Mucosa of rectum (tissue), 2 donors: Measurements from ENCODE around the gene CCDC93.
"Not testable (repeated sequence)": the region's sequence is repeated elsewhere in the genome, so short reads cannot be mapped to it uniquely, and the experiment has no call there.

ENCODE experiments used
- H3K27ac ChIP-seq, 2 donors: one replicate each; pipeline ENCODE4 v1.7.0; 2013; ENCODE audit warnings: inconsistent platforms in 2 of 2, low read depth in 2 of 2, low read length in 2 of 2
- H3K27me3 ChIP-seq, 2 donors: one replicate each; pipeline ENCODE4 v1.7.0; 2013; ENCODE audit warnings: low read length in 2 of 2; ENCODE audit not compliant: control insufficient read depth in 2 of 2, insufficient read depth in 2 of 2
- H3K36me3 ChIP-seq, 2 donors: one replicate each; pipeline ENCODE4 v1.7.0; 2013; ENCODE audit warnings: low read length in 2 of 2; ENCODE audit not compliant: control insufficient read depth in 2 of 2, insufficient read depth in 2 of 2
- H3K4me1 ChIP-seq, 2 donors: one replicate each; pipeline ENCODE4 v1.7.0; 2013; ENCODE audit warnings: low read length in 2 of 2, mild to moderate bottlenecking in 1 of 2; ENCODE audit not compliant: control insufficient read depth in 2 of 2, insufficient read depth in 2 of 2
- H3K4me3 ChIP-seq, 2 donors: one replicate each; pipeline ENCODE4 v1.7.0; 2013; ENCODE audit warnings: low read length in 2 of 2
- H3K9ac ChIP-seq, 2 donors: one replicate each; pipeline ENCODE4 v1.7.0; 2013; ENCODE audit warnings: low read length in 2 of 2, low read depth in 1 of 2, mild to moderate bottlenecking in 1 of 2
- H3K9me3 ChIP-seq, 2 donors: one replicate each; pipeline ENCODE4 v1.7.0; 2013; ENCODE audit warnings: low read length in 2 of 2; ENCODE audit not compliant: control insufficient read depth in 2 of 2
- donor health status: healthy.
- donor health status: Normal muscosa, but diverticular disease.

The CCDC93 gene

GRCh38 chr2:117933884-117934354, 80.0 kb downstream of the CCDC93 start:
- Histone ChIP-seq H3K9ac (no peak overlapping the region), H3K36me3 (peaks cover 81 to 92% of the 10 kb centered on the region in 2 donors)

GRCh38 chr2:117931978-117932377, 81.9 kb downstream of the CCDC93 start:
- Histone ChIP-seq H3K9me3 (no peaks in the 10 kb centered on the region), H3K36me3 (peaks cover 66 to 76% of the 10 kb centered on the region in 2 donors), H3K27me3 (no peaks in the 10 kb centered on the region), H3K4me1 (no peaks in the 10 kb centered on the region), H3K27ac (no peak overlapping the region), H3K4me3 (no peak overlapping the region), H3K9ac (no peak overlapping the region)

More at GRCh38 chr2:117933884-117934354, 80.0 kb downstream of the CCDC93 start:
- Histone ChIP-seq H3K27me3 (no peaks in the 10 kb centered on the region), H3K4me3 (no peak overlapping the region), H3K4me1 (no peaks in the 10 kb centered on the region), H3K9me3 (no peaks in the 10 kb centered on the region), H3K27ac (no peak overlapping the region)

- Histone ChIP-seq H3K4me1 (no peaks in the 10 kb centered on the region), H3K27ac (no peak overlapping the region), H3K4me3 (no peak overlapping the region), H3K9ac (no peak overlapping the region), H3K36me3 (peaks cover 61 to 69% of the 10 kb centered on the region in 2 donors), H3K27me3 (no peaks in the 10 kb centered on the region), H3K9me3 (no peaks in the 10 kb centered on the region)
These were observed 82.6 kb downstream of the CCDC93 start for GRCh38 chr2:117931266-117931665.

GRCh38 chr2:117930775-117931174, 83.1 kb downstream of the CCDC93 start:
- no peak overlapping the region for H3K27ac ChIP-seq
- H3K27me3 ChIP-seq, result no peaks in the 10 kb centered on the region
- no peak overlapping the region for H3K4me3 ChIP-seq
- peaks cover 59 to 65% of the 10 kb centered on the region in 2 donors for H3K36me3 ChIP-seq
- no peak overlapping the region for H3K9ac ChIP-seq
- H3K4me1 ChIP-seq, result no peaks in the 10 kb centered on the region
- no peaks in the 10 kb centered on the region for H3K9me3 ChIP-seq

- not testable (repeated sequence) for H3K27me3 ChIP-seq, H3K9me3 ChIP-seq, H3K4me3 ChIP-seq, H3K4me1 ChIP-seq, H3K9ac ChIP-seq, H3K27ac ChIP-seq
- peaks cover 49 to 50% of the 10 kb centered on the region in 2 donors for H3K36me3 ChIP-seq
These were observed 90.4 kb downstream of the CCDC93 start for GRCh38 chr2:117923471-117923870.

- H3K27me3 ChIP-seq, result no peaks in the 10 kb centered on the region
- no peak overlapping the region for H3K9ac ChIP-seq
- peaks cover 68% of the 10 kb centered on the region in 2 donors for H3K36me3 ChIP-seq
- no peaks in the 10 kb centered on the region for H3K9me3 ChIP-seq
- H3K4me3 ChIP-seq, result no peak overlapping the region
- H3K4me1 ChIP-seq, result no peaks in the 10 kb centered on the region
- H3K27ac ChIP-seq, result no peak overlapping the region
These were observed 92.3 kb downstream of the CCDC93 start for GRCh38 chr2:117921520-117921919.

GRCh38 chr2:117918608-117919007, 95.3 kb downstream of the CCDC93 start:
- Histone ChIP-seq H3K36me3 (peaks cover 70 to 71% of the 10 kb centered on the region in 2 donors), H3K9ac (no peak overlapping the region), H3K4me1 (no peaks in the 10 kb centered on the region), H3K27me3 (no peaks in the 10 kb centered on the region), H3K4me3 (no peak overlapping the region), H3K9me3 (no peaks in the 10 kb centered on the region), H3K27ac (no peak overlapping the region)

GRCh38 chr2:117917223-117917917, 96.5 kb downstream of the CCDC93 start:
- Histone ChIP-seq H3K9ac (no peak overlapping the region), H3K27me3 (no peaks in the 10 kb centered on the region), H3K36me3 (peaks cover 58 to 60% of the 10 kb centered on the region in 2 donors), H3K4me1 (no peaks in the 10 kb centered on the region), H3K27ac (no peak overlapping the region), H3K9me3 (no peaks in the 10 kb centered on the region), H3K4me3 (no peak overlapping the region)

GRCh38 chr2:117902933-117903332, 110.9 kb downstream of the CCDC93 start:
- Histone ChIP-seq H3K27me3 (no peaks in the 10 kb centered on the region), H3K27ac (no peak overlapping the region), H3K9me3 (no peaks in the 10 kb centered on the region), H3K4me3 (no peak overlapping the region), H3K9ac (no peak overlapping the region), H3K4me1 (no peaks in the 10 kb centered on the region), H3K36me3 (no peaks in the 10 kb centered on the region)

GRCh38 chr2:117888897-117889296, 125.0 kb downstream of the CCDC93 start:
- Histone ChIP-seq H3K27me3 (no peaks in the 10 kb centered on the region), H3K9ac (no peak overlapping the region), H3K4me3 (no peak overlapping the region), H3K4me1 (no peaks in the 10 kb centered on the region), H3K9me3 (no peaks in the 10 kb centered on the region), H3K36me3 (no peaks in the 10 kb centered on the region), H3K27ac (no peak overlapping the region)
